Right lobe of liver (tissue), 6 donors: ENCODE results near the gene PPP6R3. TPM values are rescaled to one million over a fixed set of nuclear protein-coding genes. Genes with fewer than 3 reads are reported as not detected.
"Not testable (repeated sequence)": the region's sequence is repeated elsewhere in the genome, so short reads cannot be mapped to it uniquely, and the experiment has no call there.

Source experiments
- ATAC-seq, 4 donors: fragments of 200-7000 bp; cut with Tn5 transposase; one replicate each; pipeline ENCODE4 v1.9.1; 2020; ENCODE audit warnings: mild to moderate bottlenecking in 4 of 4, moderate library complexity in 4 of 4
- DNase-seq, 3 donors: peaks; one replicate each; pipeline ENCODE4 v3.0.0-alpha.2; 2020
- H3K27ac ChIP-seq, 3 donors: fragments of 200-600 bp; one replicate each; pipeline ENCODE4 v1.8.0; 2022
- H3K27me3 ChIP-seq, 2 donors: fragments of 200-600 bp; one replicate each; pipeline ENCODE4 v1.8.0; 2022
- H3K36me3 ChIP-seq, 4 donors: fragments of 200-600 bp; sonication (generic) in 1 of 4; one replicate each; pipeline versions ENCODE4 v1.5.1 to v1.8.0; 2017 to 2022; ENCODE audit warnings: control low read depth in 1 of 4
- H3K4me1 ChIP-seq, 4 donors: fragments of 200-600 bp; sonication (generic) in 1 of 4; one replicate each; pipeline versions ENCODE4 v1.5.1 to v1.8.0; 2017 to 2022; ENCODE audit warnings: control low read depth in 1 of 4
- H3K4me3 ChIP-seq, 3 donors: fragments of 200-600 bp; one replicate each; pipeline ENCODE4 v1.8.0; 2022
- H3K9me3 ChIP-seq, 4 donors: fragments of 200-600 bp; sonication (generic) in 1 of 4; one replicate each; pipeline versions ENCODE4 v1.5.1 to v1.8.0; 2017 to 2022; ENCODE audit warnings: control low read depth in 1 of 4
- CTCF ChIP-seq, 4 donors: fragments of 200-600 bp in 3 of 4; fragments of 450-650 bp in 1 of 4; IDR thresholded peaks; one replicate each; pipeline versions ENCODE4 v1.5.1 to v1.8.0; 2016 to 2022; ENCODE audit warnings: antibody characterized with exemption in 4 of 4, mild to moderate bottlenecking in 2 of 4
- POLR2A ChIP-seq: fragments of 450-650 bp; IDR thresholded peaks from one replicate; pipeline ENCODE4 v1.6.1; 2017; ENCODE audit warnings: antibody characterized with exemption, mild to moderate bottlenecking
- WGBS: methylation state at CpG from one replicate; pipeline ENCODE4 v1.1.6; 2018; ENCODE audit warnings: low coverage, low lambda C conversion rate; ENCODE audit not compliant: insufficient coverage; ENCODE audit errors: missing lambda C conversion rate; 5-methylcytosine and 5-hydroxymethylcytosine counted together
- intact Hi-C, 2 donors: fragments of 100-400 bp; cut with DNase I; formaldehyde crosslinking; loops; one replicate each; pipeline versions ENCODE4 v1.11.2 to v1.14.1; 2022
- total RNA-seq, 6 experiments: library from RNA; depleted of rRNA in 2 of 6; stranded (reverse); fragments of >200 nt in 2 of 6; fragmentation: NEBNext Ultra II Directional in 3 of 6; extraction: Animal tissue kit (Norgen Biotek cat#: 25700) in 3 of 6; gene quantifications; one replicate each; pipeline versions ENCODE4 v1.1.0 to v1.2.4, GENCODE V29; 2016 to 2023
- donor health status: DM: no; HTN: yes; CAD: no.
- donor health status: DM: no; HTN: no; CAD: no.
- donor health status: DM: no; HTN: no; CAD: no.
- donor health status: DM: no; HTN: yes; CAD: no.
- donor health status: DM: no; HTN: yes; CAD: no.

Gene PPP6R3
- total RNA-seq, 6 experiments from 2014 or later = 35.8 to 48.3 (median 39.2) TPM

- intact Hi-C loops = no loop called here
These were observed 77.5 kb downstream of the PPP6R3 start for GRCh38 chr11:68538025-68538424.

GRCh38 chr11:68539395-68539794 is 78.8 kb downstream of the PPP6R3 start:
- TF ChIP-seq POLR2A (no peak), CTCF (IDR thresholded peaks at IDR 0.05) (no peak)
- Histone ChIP-seq H3K27ac (no peak overlapping the region), H3K36me3 (peaks cover 0 to 19% (median 3%) of the 10 kb centered on the region in 4 donors), H3K27me3 (no peaks in the 10 kb centered on the region), H3K4me3 (no peak overlapping the region), H3K4me1 (no peaks in the 10 kb centered on the region), H3K9me3 (no peaks in the 10 kb centered on the region)
- 83% methylated on average over 1 of the region's 2 CpGs for WGBS
- ATAC-seq (no peak), DNase-seq (no peak)
- intact Hi-C loops = no loop called here

More at GRCh38 chr11:68538025-68538424, 77.5 kb downstream of the PPP6R3 start:
- Histone ChIP-seq H3K36me3 (peaks cover 0 to 16% (median 3%) of the 10 kb centered on the region in 4 donors), H3K9me3 (no peaks in the 10 kb centered on the region), H3K4me1 (peaks cover 0 to 4% (median 2%) of the 10 kb centered on the region in 4 donors), H3K4me3 (no peak overlapping the region), H3K27me3 (no peaks in the 10 kb centered on the region), H3K27ac (no peak overlapping the region)
- DNase-seq (no peak), ATAC-seq (no peak)
- TF ChIP-seq CTCF (IDR thresholded peaks at IDR 0.05) = no peak
- TF ChIP-seq POLR2A = no peak
- WGBS = 85% methylated on average over 6 of the region's 6 CpGs

GRCh38 chr11:68540504-68540903 is 80.0 kb downstream of the PPP6R3 start:
- H3K9me3 ChIP-seq, H3K27ac ChIP-seq, intact Hi-C loops, ATAC-seq, H3K4me3 ChIP-seq, DNase-seq, H3K27me3 ChIP-seq, H3K4me1 ChIP-seq: not testable (repeated sequence)
- 98% methylated on average over 5 of the region's 7 CpGs for WGBS
- H3K36me3 ChIP-seq = peaks cover 0 to 22% (median 6%) of the 10 kb centered on the region in 4 donors

- TF ChIP-seq CTCF (IDR thresholded peaks at IDR 0.05) (no peak), POLR2A (no peak)
- DNase-seq (no peak), ATAC-seq (no peak)
- peaks cover 0 to 22% (median 6%) of the 10 kb centered on the region in 4 donors for H3K36me3 ChIP-seq
- intact Hi-C loops = no loop called here
- WGBS = 100% methylated on average over 2 of the region's 2 CpGs
- no peak overlapping the region for H3K4me3 ChIP-seq
- no peak overlapping the region for H3K27ac ChIP-seq
- H3K9me3 ChIP-seq = no peaks in the 10 kb centered on the region
- H3K27me3 ChIP-seq = no peaks in the 10 kb centered on the region
- H3K4me1 ChIP-seq = no peaks in the 10 kb centered on the region
These were observed 80.6 kb downstream of the PPP6R3 start for GRCh38 chr11:68541116-68541515.

GRCh38 chr11:68541991-68542390 is 81.4 kb downstream of the PPP6R3 start:
- Histone ChIP-seq H3K4me3 (no peak overlapping the region), H3K27ac (no peak overlapping the region), H3K27me3 (no peaks in the 10 kb centered on the region), H3K36me3 (peaks cover 0 to 22% (median 6%) of the 10 kb centered on the region in 4 donors), H3K9me3 (no peaks in the 10 kb centered on the region), H3K4me1 (no peaks in the 10 kb centered on the region)
- intact Hi-C loops = no loop called here
- 72% methylated on average over 8 of the region's 8 CpGs for WGBS
- DNase-seq (no peak), ATAC-seq (peak in 3 of 4 donors; percentile 19 to 63 (median 46))
- TF ChIP-seq CTCF (IDR thresholded peaks at IDR 0.05) = no peak
- no peak for TF ChIP-seq POLR2A
